T-cell (primary cell): ENCODE measurements around the gene HSPA6. TPM values are rescaled to one million over a fixed set of nuclear protein-coding genes. Genes with fewer than 3 reads are reported as not detected.
"Not testable (repeated sequence)": the region's sequence is repeated elsewhere in the genome, so short reads cannot be mapped to it uniquely, and the experiment has no call there.

ENCODE experiments used
- ATAC-seq, 4 experiments: fragments of 200-7000 bp in 3 of 4; fragments of 150-1000 bp in 1 of 4; cut with Tn5 transposase; replicated peaks in 1 of 4; 1 replicate in 3 of 4; 2 replicates in 1 of 4; pipeline ENCODE4 v1.10.0; 2021; ENCODE audit warnings: moderate library complexity in 3 of 4, mild to moderate bottlenecking in 2 of 4, moderate number of reproducible peaks in 1 of 4
- CTCF ChIA-PET, 2 donors: fragments of 300-600 bp; sonication (Branson Sonifier 250); formaldehyde crosslinking; loops; one replicate each; lab custom pipeline; 2022; ENCODE audit warnings: antibody characterized with exemption in 2 of 2; lab: Charles Lee
- POLR2A ChIA-PET, 2 donors: fragments of 300-600 bp; sonication (Branson Sonifier 250); formaldehyde crosslinking; loops; one replicate each; lab custom pipeline; 2022; ENCODE audit warnings: antibody characterized with exemption in 2 of 2; lab: Charles Lee
- DNase-seq, 35 experiments: peaks; one replicate each; pipeline versions ENCODE4 v3.0.0 to v3.0.0-alpha.2; 2013 to 2023
- H3K27ac ChIP-seq: one replicate; pipeline ENCODE4 v1.5.1; 2013; ENCODE audit warnings: low read length
- H3K27me3 ChIP-seq, 2 experiments: replicated peaks in 1 of 2; 1 replicate in 1 of 2; 2 replicates in 1 of 2; pipeline versions ENCODE4 v1.6.1 to v1.7.0; 2013; ENCODE audit warnings: low read length in 1 of 2, mixed read lengths in 1 of 2; ENCODE audit not compliant: control insufficient read depth in 2 of 2, insufficient read depth in 2 of 2; ENCODE audit errors: extremely low read depth in 1 of 2
- H3K36me3 ChIP-seq, 2 donors: 1 replicate in 1 of 2; 2 replicates in 1 of 2; pipeline versions ENCODE4 v1.6.1 to v1.7.0; 2013; ENCODE audit warnings: low read length in 1 of 2; ENCODE audit not compliant: control insufficient read depth in 2 of 2, insufficient read depth in 1 of 2; ENCODE audit errors: extremely low read depth in 1 of 2
- H3K4me1 ChIP-seq, 2 experiments: 1 replicate in 1 of 2; 2 replicates in 1 of 2; pipeline versions ENCODE4 v1.6.1 to v1.7.0; 2013; ENCODE audit warnings: low read length in 2 of 2, mixed read lengths in 1 of 2; ENCODE audit not compliant: insufficient read depth in 2 of 2, control insufficient read depth in 1 of 2; ENCODE audit errors: extremely low read depth in 1 of 2
- H3K4me3 ChIP-seq, 2 donors: 1 replicate in 1 of 2; 2 replicates in 1 of 2; pipeline versions ENCODE4 v1.5.1 to v1.7.0; 2013; ENCODE audit warnings: mild to moderate bottlenecking in 2 of 2, low read length in 1 of 2, moderate library complexity in 1 of 2; ENCODE audit not compliant: control insufficient read depth in 1 of 2; ENCODE audit errors: extremely low read depth in 1 of 2
- H3K9me3 ChIP-seq: 2 replicates; pipeline ENCODE4 v1.7.0; 2013
- H3K27ac Mint-ChIP-seq, 2 donors: one replicate each; pipeline ENCODE4 v1.8.0; 2020 to 2021; ENCODE audit warnings: mild to moderate bottlenecking in 2 of 2, mixed read lengths in 2 of 2
- H3K27me3 Mint-ChIP-seq, 2 donors: one replicate each; pipeline ENCODE4 v1.8.0; 2021 to 2022; ENCODE audit warnings: mixed read lengths in 2 of 2
- H3K36me3 Mint-ChIP-seq: one replicate; pipeline ENCODE4 v1.8.0; 2021; ENCODE audit warnings: mixed read lengths
- H3K4me1 Mint-ChIP-seq, 3 donors: one replicate each; pipeline ENCODE4 v1.8.0; 2020 to 2022; ENCODE audit warnings: mixed read lengths in 3 of 3, mild to moderate bottlenecking in 1 of 3
- H3K4me3 Mint-ChIP-seq, 3 donors: one replicate each; pipeline ENCODE4 v1.8.0; 2020 to 2022; ENCODE audit warnings: mild to moderate bottlenecking in 3 of 3, mixed read lengths in 3 of 3, moderate library complexity in 3 of 3
- H3K9me3 Mint-ChIP-seq, 3 donors: one replicate each; pipeline ENCODE4 v1.8.0; 2020 to 2022; ENCODE audit warnings: mixed read lengths in 3 of 3
- WGBS: methylation state at CpG from one replicate; pipeline ENCODE4 v1.1.5; 2013; ENCODE audit warnings: missing lambda C conversion rate; ENCODE audit not compliant: insufficient coverage; 5-methylcytosine and 5-hydroxymethylcytosine counted together
- total RNA-seq, 35 experiments: library from RNA in 6 of 35; stranded (reverse) in 6 of 35; fragments of 120-200 nt in 1 of 35; gene quantifications; one replicate each; pipeline versions ENCODE4 v1.2.1 to v1.2.4 and lab custom pipeline; 2013 to 2026

HSPA6 gene
- total RNA-seq (10 to 100 TPM in 1 of 5 donors, 1 to 10 TPM in 2, under 1 TPM in 1, not detected in 1; 0.30 to 22.7 (median 5.7) TPM), total RNA-seq (lab: John Stamatoyannopoulos, UW) (0.21 to 23.7 (median 4.9) reads per million in 29 experiments)
- 1.7 TPM for total RNA-seq (2013)

DNA sequence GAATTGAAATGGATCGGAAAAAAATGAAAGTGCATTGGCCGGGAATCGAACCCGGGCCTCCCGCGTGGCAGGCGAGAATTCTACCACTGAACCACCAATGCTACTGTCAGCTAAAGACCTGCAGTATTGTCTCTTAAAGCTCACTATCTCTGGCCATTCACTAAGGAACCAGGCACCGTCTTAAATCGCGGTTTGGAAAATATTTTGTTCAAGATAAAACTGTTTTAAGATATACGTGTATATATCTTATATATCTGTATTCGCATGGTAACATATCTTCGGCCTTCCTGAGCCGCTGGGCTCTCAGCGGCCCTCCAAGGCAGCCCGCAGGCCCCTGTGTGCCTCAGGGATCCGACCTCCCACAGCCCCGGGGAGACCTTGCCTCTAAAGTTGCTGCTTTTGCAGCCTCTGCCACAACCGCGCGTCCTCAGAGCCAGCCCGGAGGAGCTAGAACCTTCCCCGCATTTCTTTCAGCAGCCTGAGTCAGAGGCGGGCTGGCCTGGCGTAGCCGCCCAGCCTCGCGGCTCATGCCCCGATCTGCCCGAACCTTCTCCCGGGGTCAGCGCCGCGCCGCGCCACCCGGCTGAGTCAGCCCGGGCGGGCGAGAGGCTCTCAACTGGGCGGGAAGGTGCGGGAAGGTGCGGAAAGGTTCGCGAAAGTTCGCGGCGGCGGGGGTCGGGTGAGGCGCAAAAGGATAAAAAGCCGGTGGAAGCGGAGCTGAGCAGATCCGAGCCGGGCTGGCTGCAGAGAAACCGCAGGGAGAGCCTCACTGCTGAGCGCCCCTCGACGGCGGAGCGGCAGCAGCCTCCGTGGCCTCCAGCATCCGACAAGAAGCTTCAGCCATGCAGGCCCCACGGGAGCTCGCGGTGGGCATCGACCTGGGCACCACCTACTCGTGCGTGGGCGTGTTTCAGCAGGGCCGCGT, at the start of gene HSPA6:
HSPA6 (plus strand) TSS at position 724 of the 925 bp plus-strand sequence; CDS start at position 843, 119 bp downstream.
- CTCF ChIA-PET = interaction anchor here in 1 of 2 donors (0.6 to 1.0 kb wide), 4 partner anchors 36 to 225 kb away, joined by 3 to 4 read pairs (median 3); partner anchors contain the start of gene DUSP12
- peak within 1 kb of the TSS; percentile 79 to 84 for H3K4me3 ChIP-seq
- POLR2A ChIA-PET = not testable (repeated sequence)

DNA sequence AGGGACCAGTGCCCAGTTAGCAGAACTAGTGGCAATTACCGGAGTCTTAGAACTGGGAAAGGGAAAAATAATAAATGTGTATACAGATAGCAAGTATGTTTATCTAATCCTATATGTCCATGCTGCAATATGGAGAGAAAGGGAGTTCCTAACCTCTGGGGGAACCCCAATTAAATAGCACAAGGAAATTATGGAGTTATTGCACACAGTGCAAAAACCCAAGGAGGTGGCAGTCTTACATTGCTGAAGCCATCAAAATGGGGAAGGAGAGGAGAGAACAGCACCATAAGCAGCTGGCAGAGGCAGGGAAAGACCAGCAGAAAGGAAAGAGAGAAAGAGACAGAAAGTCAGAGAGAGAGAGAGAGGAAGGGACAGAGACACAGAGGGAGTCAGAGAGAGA, 46.6 kb upstream of the HSPA6 start:
- ATAC-seq, H3K4me3 ChIP-seq, DNase-seq, CTCF ChIA-PET, H3K9me3 Mint-ChIP-seq, H3K4me1 Mint-ChIP-seq, H3K9me3 ChIP-seq, H3K27ac Mint-ChIP-seq, H3K36me3 Mint-ChIP-seq, H3K4me3 Mint-ChIP-seq, H3K4me1 ChIP-seq, POLR2A ChIA-PET, H3K36me3 ChIP-seq, H3K27ac ChIP-seq: not testable (repeated sequence)
- peaks cover 33 to 40% of the 10 kb centered on the region in 2 donors for H3K27me3 Mint-ChIP-seq
- peaks cover 12 to 42% of the 10 kb centered on the region in 2 experiments for H3K27me3 ChIP-seq
- WGBS = no CpG with 5 or more reads among the region's 1 CpG

More for the DNA sequence above, at the start of gene HSPA6:
- Mint-ChIP-seq H3K4me1 (peaks cover 6 to 12% (median 8%) of the 10 kb centered on the region in 3 donors), H3K4me3 (peak within 1 kb of the TSS; percentile 82 to 88 (median 86)), H3K27ac (peak within 1 kb of the TSS; percentile 86 to 90)
- WGBS = 0% methylated on average over 35 of the region's 72 CpGs
- ATAC-seq = peak; percentile 68 to 76 (median 68)
- H3K27me3 ChIP-seq, H3K9me3 ChIP-seq, H3K9me3 Mint-ChIP-seq, H3K27me3 Mint-ChIP-seq, H3K36me3 ChIP-seq, H3K36me3 Mint-ChIP-seq: not testable (repeated sequence)
- peak; percentile 23 to 93 (median 60) for DNase-seq
- Histone ChIP-seq H3K27ac (peak within 1 kb of the TSS; percentile 34), H3K4me1 (peaks cover 0 to 13% of the 10 kb centered on the region in 2 experiments)

DNA sequence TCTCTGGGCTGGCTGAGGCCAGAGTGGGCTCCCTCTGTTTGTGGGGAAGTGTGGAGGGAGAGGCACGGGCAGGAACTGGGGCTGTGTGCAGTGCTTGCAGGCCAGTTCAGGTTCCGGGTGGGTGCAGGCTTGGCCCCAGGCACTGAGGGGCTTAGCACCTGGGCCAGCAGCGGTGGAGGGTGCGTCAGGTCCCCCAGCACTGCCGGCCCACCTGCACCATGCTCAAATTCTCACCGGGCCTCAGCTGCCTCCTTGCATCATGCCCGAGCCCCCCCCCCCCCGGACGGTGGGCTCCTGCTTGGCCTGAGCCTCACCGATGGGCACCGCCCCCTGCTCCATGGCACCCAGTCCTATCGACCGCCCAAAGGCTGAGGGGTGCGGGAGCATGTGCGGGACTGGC, 45.4 kb upstream of the HSPA6 start:
- H3K4me3 Mint-ChIP-seq = no peak overlapping the region
- H3K9me3 ChIP-seq = no peaks in the 10 kb centered on the region
- WGBS = 91% methylated on average over 7 of the region's 15 CpGs
- POLR2A ChIA-PET = interaction anchor here in 1 of 2 donors (0.6 kb wide), 1 partner anchor 1655 kb away, joined by 3 read pairs; no protein-coding TSS in a partner anchor
- H3K4me3 ChIP-seq = no peak overlapping the region
- CTCF ChIA-PET = interaction anchor here in 1 of 2 donors (1.1 kb wide), 1 partner anchor 262 kb away, joined by 3 read pairs; no protein-coding TSS in a partner anchor
- DNase-seq (no peak), ATAC-seq (no peak)
- peaks cover 4% of the 10 kb centered on the region for H3K36me3 Mint-ChIP-seq
- no peak overlapping the region for H3K27ac ChIP-seq
- peaks cover 20 to 27% of the 10 kb centered on the region in 2 donors for H3K27me3 Mint-ChIP-seq
- H3K4me1 Mint-ChIP-seq = no peaks in the 10 kb centered on the region
- no peaks in the 10 kb centered on the region for H3K36me3 ChIP-seq
- peaks cover 5 to 33% of the 10 kb centered on the region in 2 experiments for H3K27me3 ChIP-seq
- peaks cover 0 to 1% (median 0%) of the 10 kb centered on the region in 3 donors for H3K9me3 Mint-ChIP-seq
- H3K27ac Mint-ChIP-seq = no peak overlapping the region
- no peaks in the 10 kb centered on the region for H3K4me1 ChIP-seq

DNA sequence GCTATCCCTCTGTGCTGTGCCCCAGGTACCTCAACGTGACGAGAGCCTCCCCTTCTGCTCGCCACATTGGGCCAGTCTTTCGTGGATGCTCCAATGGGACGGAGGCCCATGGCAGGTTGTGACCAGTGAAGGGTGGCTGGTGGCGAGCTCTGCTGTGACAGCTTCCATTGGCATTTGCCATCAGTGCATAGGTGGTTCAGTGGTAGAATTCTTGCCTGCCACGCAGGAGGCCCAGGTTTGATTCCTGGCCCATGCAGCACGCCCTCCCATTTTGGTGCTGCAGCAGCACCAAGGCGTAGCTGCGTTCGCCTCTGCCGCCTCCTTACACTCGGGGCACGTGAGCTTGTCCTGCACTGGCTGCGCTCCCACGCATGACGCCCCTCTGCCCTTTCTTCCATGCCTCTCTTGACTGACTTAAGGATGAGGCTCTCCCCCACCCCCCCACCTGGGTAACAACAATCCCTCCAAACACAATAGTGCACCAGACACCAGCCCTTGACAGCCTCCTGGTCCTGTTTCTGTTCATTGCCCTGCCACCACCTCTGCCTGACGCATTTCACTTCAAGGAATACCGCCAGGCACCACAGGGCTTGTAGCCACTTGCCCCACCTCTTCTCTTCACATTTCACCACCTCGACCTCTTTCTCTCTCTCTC, 43.8 kb upstream of the HSPA6 start:
- ATAC-seq (no peak), DNase-seq (no peak)
- Histone ChIP-seq H3K27me3 (peaks cover 0 to 32% of the 10 kb centered on the region in 2 experiments), H3K9me3 (no peaks in the 10 kb centered on the region), H3K4me3 (no peak overlapping the region), H3K36me3 (no peaks in the 10 kb centered on the region), H3K27ac (no peak overlapping the region), H3K4me1 (no peaks in the 10 kb centered on the region)
- Mint-ChIP-seq H3K36me3 (no peaks in the 10 kb centered on the region), H3K4me3 (no peak overlapping the region), H3K27me3 (peaks cover 10 to 19% of the 10 kb centered on the region in 2 donors), H3K27ac (no peak overlapping the region), H3K4me1 (no peaks in the 10 kb centered on the region), H3K9me3 (no peaks in the 10 kb centered on the region)
- ChIA-PET CTCF (no interaction called here), POLR2A (no interaction called here)
- WGBS = 81% methylated on average over 16 of the region's 20 CpGs

DNA sequence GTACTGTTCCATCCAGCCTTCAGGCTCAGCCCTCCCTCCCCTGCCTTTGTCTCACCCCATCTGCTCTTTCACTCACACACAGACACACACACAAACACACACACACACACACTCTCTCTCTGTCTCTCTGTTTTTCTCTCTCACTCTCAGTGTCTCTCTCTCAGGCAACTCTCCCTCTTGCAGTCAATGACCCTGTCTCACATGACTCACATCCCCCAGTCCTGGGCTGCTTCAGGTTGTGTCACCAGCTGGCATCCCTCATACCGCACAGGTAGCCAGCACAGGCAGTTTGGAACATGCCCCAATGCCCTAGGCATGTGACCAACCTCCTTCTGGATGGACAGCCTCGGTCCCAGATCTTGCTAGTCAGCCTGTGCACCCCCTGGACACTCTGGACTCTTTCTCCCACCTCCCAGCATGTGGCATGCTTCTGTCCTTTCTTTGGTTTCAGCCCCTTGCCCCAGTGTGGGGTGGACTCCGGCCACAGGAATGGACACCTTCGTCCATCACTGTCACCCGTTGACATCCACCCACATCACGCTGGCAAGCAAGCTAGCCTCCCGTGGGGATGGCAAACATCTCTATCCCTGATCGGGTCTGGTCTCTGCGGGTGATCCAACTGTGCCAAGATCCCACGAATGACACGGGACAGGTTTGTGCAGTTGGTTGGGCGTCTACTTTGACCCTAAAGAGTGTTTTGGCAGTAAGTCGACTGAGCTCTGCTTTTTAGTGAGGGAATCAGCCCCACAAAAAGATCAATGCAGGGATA, 42.5 kb upstream of the HSPA6 start:
- ATAC-seq (no peak), DNase-seq (no peak)
- ChIA-PET POLR2A (no interaction called here), CTCF (no interaction called here)
- H3K27me3 Mint-ChIP-seq = peaks cover 7 to 15% of the 10 kb centered on the region in 2 donors
- no peak overlapping the region for H3K27ac Mint-ChIP-seq
- Histone ChIP-seq H3K4me3 (no peak overlapping the region), H3K27ac (no peak overlapping the region), H3K9me3 (no peaks in the 10 kb centered on the region), H3K36me3 (no peaks in the 10 kb centered on the region), H3K27me3 (peaks cover 0 to 32% of the 10 kb centered on the region in 2 experiments), H3K4me1 (no peaks in the 10 kb centered on the region)
- H3K36me3 Mint-ChIP-seq = no peaks in the 10 kb centered on the region
- no peak overlapping the region for H3K4me3 Mint-ChIP-seq
- WGBS = 80% methylated on average over 12 of the region's 13 CpGs
- no peaks in the 10 kb centered on the region for H3K4me1 Mint-ChIP-seq
- no peaks in the 10 kb centered on the region for H3K9me3 Mint-ChIP-seq
